ENCODE measurements around the gene CNP. TPM values are rescaled to one million over a fixed set of nuclear protein-coding genes. Genes with fewer than 3 reads are reported as not detected.

Gene CNP
- total and polyA plus RNA-seq, 2 donors (not counting 1 experiment from before 2014, with no cell fraction given) = 57.7 to 60.4 TPM

DNA sequence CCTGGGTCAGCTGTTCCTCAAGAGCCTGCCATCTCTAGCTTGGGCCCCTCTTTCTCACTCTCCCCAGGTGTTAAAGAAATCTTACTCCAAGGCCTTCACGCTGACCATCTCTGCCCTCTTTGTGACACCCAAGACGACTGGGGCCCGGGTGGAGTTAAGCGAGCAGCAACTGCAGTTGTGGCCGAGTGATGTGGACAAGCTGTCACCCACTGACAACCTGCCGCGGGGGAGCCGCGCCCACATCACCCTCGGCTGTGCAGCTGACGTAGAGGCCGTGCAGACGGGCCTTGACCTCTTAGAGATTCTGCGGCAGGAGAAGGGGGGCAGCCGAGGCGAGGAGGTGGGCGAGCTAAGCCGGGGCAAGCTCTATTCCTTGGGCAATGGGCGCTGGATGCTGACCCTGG is 6.8 kb downstream of the CNP start:
- no peak overlapping the region for H3K4me3 ChIP-seq (replicated peaks in 1 of 4; ENCODE audit: control extremely low read depth in 1 of 4, insufficient read depth in 1 of 4, low read depth in 3 of 4, low read length in 4 of 4)
- no peak for DNase-seq (ENCODE audit: low read depth in 2 of 2)
- peaks cover 31% of the 10 kb centered on the region for H3K36me3 ChIP-seq (ENCODE audit: control insufficient read depth, insufficient read depth, low read length)

DNA sequence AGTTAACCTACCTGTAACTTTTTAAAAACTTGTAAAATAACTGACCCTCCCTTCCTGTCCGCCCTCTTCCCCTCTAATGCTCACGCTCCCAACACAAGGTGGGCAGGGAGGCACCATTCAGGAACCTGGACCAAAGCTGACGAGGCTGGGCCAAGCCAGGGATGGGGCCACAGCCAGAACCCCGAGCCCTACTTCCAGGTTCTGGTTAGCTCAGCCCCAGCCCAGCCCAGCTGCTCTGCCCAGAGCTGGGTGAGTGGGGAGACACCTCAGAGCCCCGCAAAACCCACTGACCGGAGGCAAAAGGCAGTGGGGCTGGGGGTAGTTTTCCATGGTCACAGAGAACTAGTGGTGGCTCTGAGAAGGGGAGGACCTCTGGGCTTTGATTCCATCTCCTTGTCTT is 7.4 kb downstream of the CNP start:
- no peak for DNase-seq (ENCODE audit: low read depth in 2 of 2)
- Histone ChIP-seq H3K27ac (ENCODE audit: insufficient read depth, low read length) (no peak overlapping the region), H3K27me3 (ENCODE audit: control insufficient read depth, insufficient read depth, low read length) (no peaks in the 10 kb centered on the region), H3K4me2 (ENCODE audit: extremely low read depth, insufficient read depth, low read length) (no peak overlapping the region), H3K36me3 (ENCODE audit: control insufficient read depth, insufficient read depth, low read length) (peaks cover 29% of the 10 kb centered on the region), H3K4me3 (replicated peaks in 1 of 4; ENCODE audit: control extremely low read depth in 1 of 4, insufficient read depth in 1 of 4, low read depth in 3 of 4, low read length in 4 of 4) (no peak overlapping the region), H2AFZ (ENCODE audit: low read length) (no peak overlapping the region), H4K20me1 (ENCODE audit: control insufficient read depth, extremely low read depth, insufficient read depth, low read length) (no peaks in the 10 kb centered on the region), H3K9ac (ENCODE audit: insufficient read depth, low read length) (no peak overlapping the region), H3K4me1 (ENCODE audit: control insufficient read depth, extremely low read depth, insufficient read depth, low read length) (peaks cover 6% of the 10 kb centered on the region), H3K9me3 (ENCODE audit: control insufficient read depth, insufficient read depth, low read depth, low read length) (no peaks in the 10 kb centered on the region), H3K79me2 (ENCODE audit: control insufficient read depth, insufficient read depth, low read length) (peaks cover 22% of the 10 kb centered on the region)
- TF ChIP-seq EZH2 (IDR thresholded peaks at IDR 0.05; ENCODE audit: low read length, missing control alignments) = no peak
- TF ChIP-seq, protein P1, sequence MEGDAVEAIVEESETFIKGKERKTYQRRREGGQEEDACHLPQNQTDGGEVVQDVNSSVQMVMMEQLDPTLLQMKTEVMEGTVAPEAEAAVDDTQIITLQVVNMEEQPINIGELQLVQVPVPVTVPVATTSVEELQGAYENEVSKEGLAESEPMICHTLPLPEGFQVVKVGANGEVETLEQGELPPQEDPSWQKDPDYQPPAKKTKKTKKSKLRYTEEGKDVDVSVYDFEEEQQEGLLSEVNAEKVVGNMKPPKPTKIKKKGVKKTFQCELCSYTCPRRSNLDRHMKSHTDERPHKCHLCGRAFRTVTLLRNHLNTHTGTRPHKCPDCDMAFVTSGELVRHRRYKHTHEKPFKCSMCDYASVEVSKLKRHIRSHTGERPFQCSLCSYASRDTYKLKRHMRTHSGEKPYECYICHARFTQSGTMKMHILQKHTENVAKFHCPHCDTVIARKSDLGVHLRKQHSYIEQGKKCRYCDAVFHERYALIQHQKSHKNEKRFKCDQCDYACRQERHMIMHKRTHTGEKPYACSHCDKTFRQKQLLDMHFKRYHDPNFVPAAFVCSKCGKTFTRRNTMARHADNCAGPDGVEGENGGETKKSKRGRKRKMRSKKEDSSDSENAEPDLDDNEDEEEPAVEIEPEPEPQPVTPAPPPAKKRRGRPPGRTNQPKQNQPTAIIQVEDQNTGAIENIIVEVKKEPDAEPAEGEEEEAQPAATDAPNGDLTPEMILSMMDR (conservative IDR thresholded peaks at IDR 0.05 in 1 of 2, IDR thresholded peaks at IDR 0.05 in 1 of 2; ENCODE audit: low read depth in 1 of 2, low read length in 2 of 2) = no peak

More for the DNA sequence above, 6.8 kb downstream of the CNP start:
- no peak overlapping the region for H3K4me2 ChIP-seq (ENCODE audit: extremely low read depth, insufficient read depth, low read length)
- H3K9me3 ChIP-seq (ENCODE audit: control insufficient read depth, insufficient read depth, low read depth, low read length) = no peaks in the 10 kb centered on the region
- TF ChIP-seq EZH2 (IDR thresholded peaks at IDR 0.05; ENCODE audit: low read length, missing control alignments) = no peak
- TF ChIP-seq, protein P1 (conservative IDR thresholded peaks at IDR 0.05 in 1 of 2, IDR thresholded peaks at IDR 0.05 in 1 of 2; ENCODE audit: low read depth in 1 of 2, low read length in 2 of 2) = no peak
- H3K27ac ChIP-seq (ENCODE audit: insufficient read depth, low read length) = no peak overlapping the region
- peaks cover 28% of the 10 kb centered on the region for H3K79me2 ChIP-seq (ENCODE audit: control insufficient read depth, insufficient read depth, low read length)
- H2AFZ ChIP-seq (ENCODE audit: low read length) = no peak overlapping the region
- no peak overlapping the region for H3K9ac ChIP-seq (ENCODE audit: insufficient read depth, low read length)
- H4K20me1 ChIP-seq (ENCODE audit: control insufficient read depth, extremely low read depth, insufficient read depth, low read length) = no peaks in the 10 kb centered on the region
- no peaks in the 10 kb centered on the region for H3K27me3 ChIP-seq (ENCODE audit: control insufficient read depth, insufficient read depth, low read length)
- H3K4me1 ChIP-seq (ENCODE audit: control insufficient read depth, extremely low read depth, insufficient read depth, low read length) = peaks cover 6% of the 10 kb centered on the region

DNA sequence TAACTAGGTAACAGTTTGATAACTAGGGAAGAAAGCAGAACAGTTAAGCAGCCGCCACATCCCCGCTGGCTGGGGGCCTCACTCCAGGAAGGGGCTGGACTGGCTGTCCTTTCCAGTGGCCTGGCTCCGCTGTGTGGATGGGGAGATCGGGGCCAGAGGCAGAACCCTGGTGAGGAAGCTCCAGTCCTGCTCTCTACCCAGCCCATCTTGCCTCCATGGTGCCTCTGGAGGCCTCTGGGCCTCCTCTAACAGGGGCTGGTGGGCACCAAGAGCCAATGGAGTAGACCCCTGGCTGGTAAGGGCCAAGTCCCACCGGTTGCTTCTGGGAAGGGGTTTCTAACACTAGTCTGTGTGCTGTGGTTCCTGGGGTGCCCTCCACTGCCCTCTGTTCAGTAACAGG is 8.1 kb downstream of the CNP start:
- no peak overlapping the region for H2AFZ ChIP-seq (ENCODE audit: low read length)
- no peaks in the 10 kb centered on the region for H3K9me3 ChIP-seq (ENCODE audit: control insufficient read depth, insufficient read depth, low read depth, low read length)
- H4K20me1 ChIP-seq (ENCODE audit: control insufficient read depth, extremely low read depth, insufficient read depth, low read length) = no peaks in the 10 kb centered on the region
- no peak overlapping the region for H3K4me3 ChIP-seq (replicated peaks in 1 of 4; ENCODE audit: control extremely low read depth in 1 of 4, insufficient read depth in 1 of 4, low read depth in 3 of 4, low read length in 4 of 4)
- no peaks in the 10 kb centered on the region for H3K27me3 ChIP-seq (ENCODE audit: control insufficient read depth, insufficient read depth, low read length)
- peaks cover 28% of the 10 kb centered on the region for H3K36me3 ChIP-seq (ENCODE audit: control insufficient read depth, insufficient read depth, low read length)
- H3K4me2 ChIP-seq (ENCODE audit: extremely low read depth, insufficient read depth, low read length) = no peak overlapping the region
- peak overlapping the region; percentile 23 for H3K27ac ChIP-seq (ENCODE audit: insufficient read depth, low read length)
- H3K4me1 ChIP-seq (ENCODE audit: control insufficient read depth, extremely low read depth, insufficient read depth, low read length) = peaks cover 6% of the 10 kb centered on the region
- no peak for DNase-seq (ENCODE audit: low read depth in 2 of 2)
- TF ChIP-seq, protein P1 (conservative IDR thresholded peaks at IDR 0.05 in 1 of 2, IDR thresholded peaks at IDR 0.05 in 1 of 2; ENCODE audit: low read depth in 1 of 2, low read length in 2 of 2) = no peak
- TF ChIP-seq EZH2 (IDR thresholded peaks at IDR 0.05; ENCODE audit: low read length, missing control alignments) = no peak
- peaks cover 19% of the 10 kb centered on the region for H3K79me2 ChIP-seq (ENCODE audit: control insufficient read depth, insufficient read depth, low read length)
- no peak overlapping the region for H3K9ac ChIP-seq (ENCODE audit: insufficient read depth, low read length)

Data from fibroblast of lung (primary cell).